Central memory CD8-positive, alpha-beta T cell (primary cell): ENCODE data around the gene NHP2.

Source experiments
- ATAC-seq: fragments of 150-1000 bp; cut with Tn5 transposase; replicated peaks from 2 replicates; pipeline ENCODE4 v1.10.0; 2022; ENCODE audit warnings: mild to moderate bottlenecking, moderate FRiP score, moderate number of reproducible peaks; ENCODE audit not compliant: poor library complexity, severe bottlenecking; ENCODE audit errors: extremely low read depth
- DNase-seq, 2 donors: peaks; one replicate each; pipeline ENCODE4 v3.0.0; 2021; ENCODE audit warnings: low spot score in 2 of 2
- H3K27ac Mint-ChIP-seq: one replicate; pipeline ENCODE4 v1.8.0; 2022; ENCODE audit warnings: low read depth, mild to moderate bottlenecking, moderate library complexity, mixed read lengths
- H3K27me3 Mint-ChIP-seq: one replicate; pipeline ENCODE4 v1.8.0; 2022; ENCODE audit warnings: mixed read lengths
- H3K36me3 Mint-ChIP-seq: one replicate; pipeline ENCODE4 v1.8.0; 2022; ENCODE audit warnings: mild to moderate bottlenecking, moderate library complexity, mixed read lengths; ENCODE audit not compliant: insufficient read depth
- H3K4me1 Mint-ChIP-seq: one replicate; pipeline ENCODE4 v1.8.0; 2022; ENCODE audit warnings: mixed read lengths
- H3K4me3 Mint-ChIP-seq: one replicate; pipeline ENCODE4 v1.8.0; 2022; ENCODE audit warnings: mild to moderate bottlenecking, moderate library complexity, mixed read lengths
- H3K9me3 Mint-ChIP-seq: one replicate; pipeline ENCODE4 v1.8.0; 2022; ENCODE audit warnings: mixed read lengths

NHP2 gene

GRCh38 chr5:178163772-178164735, 10.4 kb upstream of the NHP2 start:
- H3K36me3 Mint-ChIP-seq: no peaks in the 10 kb centered on the region
- H3K27me3 Mint-ChIP-seq: peaks cover 31% of the 10 kb centered on the region
- no peaks in the 10 kb centered on the region for H3K9me3 Mint-ChIP-seq
- peak overlapping the region; percentile 45 for H3K27ac Mint-ChIP-seq
- ATAC-seq: peak; percentile 97
- peak; percentile 89 to 98 for DNase-seq
- H3K4me3 Mint-ChIP-seq: no peak overlapping the region
- peaks cover 7% of the 10 kb centered on the region for H3K4me1 Mint-ChIP-seq

GRCh38 chr5:178162481-178162880, 8.8 kb upstream of the NHP2 start:
- H3K4me3 Mint-ChIP-seq: no peak overlapping the region
- H3K4me1 Mint-ChIP-seq: peaks cover 7% of the 10 kb centered on the region
- ATAC-seq (no peak), DNase-seq (no peak)
- H3K36me3 Mint-ChIP-seq: no peaks in the 10 kb centered on the region
- no peaks in the 10 kb centered on the region for H3K9me3 Mint-ChIP-seq
- no peak overlapping the region for H3K27ac Mint-ChIP-seq
- H3K27me3 Mint-ChIP-seq: peaks cover 31% of the 10 kb centered on the region

DNA sequence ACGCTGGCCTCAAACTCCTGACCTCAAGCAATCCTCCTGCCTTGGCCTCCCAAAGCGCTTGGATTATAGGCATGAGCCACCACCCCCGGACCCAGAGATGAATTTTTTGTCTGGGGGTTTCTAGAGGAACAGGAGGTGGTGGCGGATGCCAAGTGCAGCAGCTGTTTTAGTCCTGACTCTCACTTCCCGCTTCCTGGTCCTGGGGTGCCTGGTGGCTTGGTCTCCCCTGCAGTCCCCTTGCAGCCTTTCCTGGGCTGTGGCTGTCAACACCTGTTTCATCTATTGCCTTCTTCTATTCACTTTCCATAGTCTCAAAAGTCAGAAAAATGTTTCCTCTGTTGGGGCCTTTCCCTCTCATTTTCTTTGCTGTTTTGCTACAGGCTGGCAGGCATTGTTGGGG, 6.5 kb upstream of the NHP2 start:
- no peak for DNase-seq
- H3K9me3 Mint-ChIP-seq: no peaks in the 10 kb centered on the region
- H3K27ac Mint-ChIP-seq: no peak overlapping the region
- no peaks in the 10 kb centered on the region for H3K36me3 Mint-ChIP-seq
- peaks cover 7% of the 10 kb centered on the region for H3K4me1 Mint-ChIP-seq
- H3K27me3 Mint-ChIP-seq: peaks cover 31% of the 10 kb centered on the region
- H3K4me3 Mint-ChIP-seq: no peak overlapping the region
- ATAC-seq: no peak

DNA sequence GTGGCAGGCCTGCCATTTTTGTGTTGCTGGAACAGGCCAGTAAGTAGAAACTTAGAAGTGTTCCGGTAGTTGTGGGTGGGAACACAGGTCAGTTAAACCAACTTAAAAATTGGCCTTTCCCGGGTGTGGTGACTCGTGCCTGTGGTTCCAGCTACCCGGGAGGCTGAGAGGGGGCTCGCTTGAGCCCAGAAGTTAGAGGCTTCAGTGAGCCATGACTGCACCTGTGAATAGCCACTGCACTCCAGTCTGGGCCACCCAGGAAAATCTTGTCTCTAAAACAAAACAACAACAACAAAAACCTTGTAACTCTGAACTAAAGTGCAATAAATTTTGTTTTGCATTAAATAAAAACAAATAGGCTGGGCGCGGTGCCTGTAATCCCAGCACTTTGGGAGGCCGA, 1.4 kb upstream of the NHP2 start:
- DNase-seq (no peak), ATAC-seq (no peak)
- Mint-ChIP-seq H3K27ac (no peak overlapping the region), H3K4me1 (peaks cover 31% of the 10 kb centered on the region), H3K36me3 (peaks cover 14% of the 10 kb centered on the region), H3K4me3 (no peak overlapping the region), H3K9me3 (no peaks in the 10 kb centered on the region), H3K27me3 (no peaks in the 10 kb centered on the region)

DNA sequence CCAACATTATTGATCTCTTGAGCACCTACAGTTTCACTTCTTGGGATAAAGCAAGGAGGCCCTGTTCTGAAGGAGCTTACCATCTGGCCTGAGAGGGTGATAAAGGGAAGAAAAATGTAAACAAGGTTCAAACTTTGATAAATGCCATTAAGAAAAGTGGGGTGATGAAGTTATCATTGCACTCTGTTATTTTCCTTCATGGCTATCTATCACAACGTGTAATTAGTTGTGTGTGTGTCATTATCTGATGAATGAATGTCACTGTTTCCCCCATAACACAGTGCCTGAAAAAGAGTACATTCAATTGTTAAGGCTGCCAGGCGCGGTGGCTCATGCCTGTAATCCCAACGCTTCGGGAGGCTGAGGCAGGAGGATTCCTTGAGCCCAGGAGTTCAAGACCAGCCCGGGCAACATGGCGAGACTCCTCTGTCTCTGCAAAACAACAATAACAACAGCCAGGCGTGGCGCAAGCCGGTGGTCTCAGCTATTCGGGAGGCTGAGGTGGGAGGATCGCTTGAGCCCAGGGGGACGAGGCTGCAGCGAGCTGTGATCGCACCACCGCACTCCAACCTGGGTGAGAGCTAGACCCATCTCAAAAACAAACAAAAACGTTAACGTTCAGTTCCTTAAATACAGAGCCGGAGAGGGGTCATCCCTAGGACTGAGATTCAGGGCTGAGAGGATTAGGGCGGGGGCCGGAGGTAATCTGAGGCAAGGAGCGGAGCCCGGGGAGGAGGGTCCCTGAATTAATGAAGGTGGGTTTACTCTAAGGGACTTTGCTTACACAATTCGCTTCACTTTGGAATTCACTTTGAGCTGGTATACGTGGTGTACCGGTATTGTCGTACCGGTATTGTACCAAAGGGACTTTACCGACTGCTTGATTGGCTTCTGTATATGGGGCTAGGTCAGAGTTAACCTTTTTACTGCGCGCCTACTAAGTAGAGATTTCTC, 917 bp downstream of the NHP2 start:
- DNase-seq: no peak
- Mint-ChIP-seq H3K27ac (peak overlapping the region; percentile 27), H3K27me3 (no peaks in the 10 kb centered on the region), H3K9me3 (no peaks in the 10 kb centered on the region), H3K4me1 (peaks cover 36% of the 10 kb centered on the region), H3K4me3 (peak overlapping the region; percentile 97), H3K36me3 (peaks cover 27% of the 10 kb centered on the region)
- ATAC-seq: no peak

DNA sequence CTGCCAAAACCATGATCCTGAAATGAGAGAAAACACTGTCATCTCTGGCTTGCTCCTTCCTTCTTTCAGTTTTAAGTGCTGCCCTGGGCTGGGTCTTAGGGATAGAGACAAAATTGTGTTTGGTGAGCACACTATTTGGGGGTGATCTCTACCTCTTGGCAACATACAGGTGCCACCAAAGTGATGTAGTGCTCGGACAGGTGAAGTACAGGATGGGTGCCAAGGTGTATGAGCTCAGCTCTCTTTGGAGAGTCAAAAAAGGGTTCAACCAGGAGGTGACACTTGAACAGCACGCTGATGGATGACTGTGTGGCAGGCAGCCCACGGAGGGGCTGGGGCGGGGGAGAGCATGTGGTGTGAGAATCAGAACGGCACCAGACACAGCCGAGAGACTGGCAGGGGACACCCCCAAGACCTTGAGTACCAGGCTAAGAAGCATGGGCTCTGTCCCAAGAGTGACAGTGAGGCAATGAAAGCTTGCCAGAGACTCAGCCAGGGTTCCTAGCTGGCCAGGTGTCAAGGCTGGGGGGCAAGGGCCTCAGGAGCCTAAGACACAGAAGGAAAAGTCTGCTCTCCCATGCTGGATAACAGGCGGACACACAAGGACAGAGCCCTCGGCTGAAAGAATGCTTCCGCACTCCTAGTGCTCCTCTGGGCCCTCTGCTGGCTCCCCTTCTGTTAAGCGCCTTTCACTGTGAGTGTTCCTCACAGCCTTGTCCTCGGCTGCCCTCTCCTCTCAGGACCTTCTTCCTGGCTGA, 2.5 kb downstream of the NHP2 start:
- peaks cover 36% of the 10 kb centered on the region for H3K4me1 Mint-ChIP-seq
- DNase-seq (no peak), ATAC-seq (no peak)
- H3K27me3 Mint-ChIP-seq: no peaks in the 10 kb centered on the region
- no peaks in the 10 kb centered on the region for H3K9me3 Mint-ChIP-seq
- H3K4me3 Mint-ChIP-seq: peak overlapping the region; percentile 41
- H3K27ac Mint-ChIP-seq: peak overlapping the region; percentile 27
- peaks cover 35% of the 10 kb centered on the region for H3K36me3 Mint-ChIP-seq

DNA sequence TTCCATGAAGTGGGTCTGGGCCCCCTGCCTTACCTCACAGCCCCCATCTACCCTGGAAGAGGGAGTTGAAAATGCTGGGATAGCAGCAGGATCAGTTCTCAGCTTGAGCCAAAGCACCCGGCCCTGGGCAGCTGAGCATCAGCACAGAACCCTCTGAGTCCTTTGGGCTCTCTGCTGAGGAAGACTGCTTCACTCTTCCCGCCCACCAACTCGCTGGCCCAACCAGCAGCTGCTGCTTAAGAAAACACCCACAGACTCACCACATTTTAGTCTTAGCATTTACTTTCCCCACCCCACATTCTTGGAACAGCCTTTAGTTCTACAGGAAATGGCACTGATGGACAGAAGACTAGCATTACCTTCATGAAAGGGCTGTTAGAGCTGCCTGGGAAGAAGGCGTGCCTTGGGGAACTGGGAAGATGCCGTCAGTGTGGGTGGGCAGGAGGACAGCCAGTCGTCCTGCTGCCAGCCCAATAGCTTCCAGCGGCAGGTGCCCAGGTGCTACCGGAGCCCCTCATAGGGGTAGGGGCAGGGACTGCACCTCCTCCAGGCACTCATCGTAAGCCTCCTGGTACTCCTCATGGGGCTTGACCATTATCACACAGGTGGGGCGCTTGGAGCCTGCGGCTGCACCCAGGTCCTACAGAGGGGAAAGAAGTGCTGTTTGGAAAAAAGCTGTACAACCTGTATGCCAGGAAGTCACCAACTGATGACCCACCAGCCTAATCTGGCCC, 4.3 kb downstream of the NHP2 start:
- no peak for ATAC-seq
- Mint-ChIP-seq H3K27ac (no peak overlapping the region), H3K9me3 (no peaks in the 10 kb centered on the region), H3K4me3 (no peak overlapping the region), H3K27me3 (no peaks in the 10 kb centered on the region), H3K4me1 (peaks cover 32% of the 10 kb centered on the region), H3K36me3 (peaks cover 42% of the 10 kb centered on the region)
- no peak for DNase-seq

- Mint-ChIP-seq H3K9me3 (no peaks in the 10 kb centered on the region), H3K36me3 (peaks cover 40% of the 10 kb centered on the region), H3K4me3 (no peak overlapping the region), H3K27ac (no peak overlapping the region), H3K4me1 (peaks cover 14% of the 10 kb centered on the region), H3K27me3 (no peaks in the 10 kb centered on the region)
- DNase-seq (no peak), ATAC-seq (no peak)
These were observed 6.3 kb downstream of the NHP2 start for GRCh38 chr5:178147406-178147805.

- Mint-ChIP-seq H3K4me1 (peaks cover 5% of the 10 kb centered on the region), H3K9me3 (no peaks in the 10 kb centered on the region), H3K4me3 (no peak overlapping the region), H3K27me3 (no peaks in the 10 kb centered on the region), H3K27ac (no peak overlapping the region), H3K36me3 (peaks cover 43% of the 10 kb centered on the region)
- peak; percentile 61 to 67 for DNase-seq
- peak; percentile 82 for ATAC-seq
These were observed 7.5 kb downstream of the NHP2 start for GRCh38 chr5:178145965-178146820.

GRCh38 chr5:178143901-178144300, 9.8 kb downstream of the NHP2 start:
- no peaks in the 10 kb centered on the region for H3K27me3 Mint-ChIP-seq
- peaks cover 5% of the 10 kb centered on the region for H3K4me1 Mint-ChIP-seq
- no peaks in the 10 kb centered on the region for H3K9me3 Mint-ChIP-seq
- H3K4me3 Mint-ChIP-seq: no peak overlapping the region
- peak overlapping the region; percentile 77 for H3K27ac Mint-ChIP-seq
- H3K36me3 Mint-ChIP-seq: peaks cover 33% of the 10 kb centered on the region
- ATAC-seq: no peak
- DNase-seq: no peak

- peaks cover 27% of the 10 kb centered on the region for H3K36me3 Mint-ChIP-seq
- no peak for ATAC-seq
- H3K4me1 Mint-ChIP-seq: no peaks in the 10 kb centered on the region
These were observed 10.4 kb downstream of the NHP2 start for GRCh38 chr5:178143246-178143645.

More at GRCh38 chr5:178143246-178143645, 10.4 kb downstream of the NHP2 start:
- no peak for DNase-seq
- Mint-ChIP-seq H3K4me3 (no peak overlapping the region), H3K27me3 (no peaks in the 10 kb centered on the region), H3K27ac (no peak overlapping the region), H3K9me3 (no peaks in the 10 kb centered on the region)
